22Rv1 (cell line): ENCODE measurements around the gene PRKRIP1.

ENCODE experiments used
- CTCF ChIP-seq: fragments of 450-650 bp; IDR thresholded peaks from 2 replicates; pipeline ENCODE4 v1.5.1; 2017; ENCODE audit warnings: mild to moderate bottlenecking
- ZFX ChIP-seq: fragments of 450-650 bp; IDR thresholded peaks from 2 replicates; pipeline ENCODE4 v1.6.1; 2017; ENCODE audit warnings: antibody characterized with exemption, borderline replicate concordance

GRCh38 chr7:102452451-102452850 lies 56.3 kb downstream of the PRKRIP1 start:
- TF ChIP-seq CTCF (no peak), ZFX (no peak)
